ENCODE measurements around the gene MRLN. TPM values are rescaled to one million over a fixed set of nuclear protein-coding genes. Genes with fewer than 3 reads are reported as not detected.

MRLN gene
- not detected for total RNA-seq
- not detected for polyA plus RNA-seq (2013, experiment 1 of 2)
- polyA plus RNA-seq (2013, experiment 2 of 2): not detected
- long read RNA-seq, experiment 1: 0 reads
- long read RNA-seq, experiment 2: 0 reads
- long read RNA-seq, experiment 3: 0 reads
- long read RNA-seq, experiment 4: 0 reads

- Mint-ChIP-seq H3K9me3 (no peaks in the 10 kb centered on the region), H3K4me1 (no peaks in the 10 kb centered on the region), H3K27me3 (ENCODE audit: insufficient read depth) (no peaks in the 10 kb centered on the region), H3K27ac (no peak within 1 kb of the TSS), H3K4me3 (no peak within 1 kb of the TSS), H3K36me3 (ENCODE audit: low read depth) (no peaks in the 10 kb centered on the region)
- H3K27me3 ChIP-seq (ENCODE audit: control insufficient read depth, insufficient read depth, low read length, poor library complexity, severe bottlenecking): no peaks in the 10 kb centered on the region
- no peak for DNase-seq
- no peak for TF ChIP-seq CTCF (conservative IDR thresholded peaks at IDR 0.05)
- H3K9me3 ChIP-seq (ENCODE audit: control insufficient read depth, low read length): no peaks in the 10 kb centered on the region
- no peaks in the 10 kb centered on the region for H3K36me3 ChIP-seq (ENCODE audit: control insufficient read depth, insufficient read depth, low read length)
- H3K9ac ChIP-seq (ENCODE audit: extremely low read depth, low read length, poor library complexity, severe bottlenecking): no peak within 1 kb of the TSS
- H3K4me1 ChIP-seq (ENCODE audit: control insufficient read depth, insufficient read depth, low read length): no peaks in the 10 kb centered on the region
- H3K27ac ChIP-seq (ENCODE audit: low read depth, low read length): no peak within 1 kb of the TSS
- WGBS, 2 experiments (ENCODE audit: insufficient coverage in 1 of 2, insufficient read length in 1 of 2): 84% methylated on average over 3 of the region's 3 CpGs; no CpG with 5 or more reads in 1 of the 2 experiments
- H3K4me3 ChIP-seq (ENCODE audit: low read length): no peak within 1 kb of the TSS
Observed at GRCh38 chr10:59753267-59753666, at the start of gene MRLN. Gene MRLN, minus strand, starts transcription at chr10:59753455.

GRCh38 chr10:59801171-59801570, 47.9 kb upstream of the MRLN start:
- Mint-ChIP-seq H3K27ac (no peak overlapping the region), H3K36me3 (ENCODE audit: low read depth) (peaks cover 71% of the 10 kb centered on the region)
- no peak for DNase-seq

GRCh38 chr10:59799421-59799820, 46.2 kb upstream of the MRLN start:
- Histone ChIP-seq H3K9ac (ENCODE audit: extremely low read depth, low read length, poor library complexity, severe bottlenecking) (no peak overlapping the region), H3K27me3 (ENCODE audit: control insufficient read depth, insufficient read depth, low read length, poor library complexity, severe bottlenecking) (no peaks in the 10 kb centered on the region), H3K9me3 (ENCODE audit: control insufficient read depth, low read length) (no peaks in the 10 kb centered on the region), H3K36me3 (ENCODE audit: control insufficient read depth, insufficient read depth, low read length) (peaks cover 59% of the 10 kb centered on the region), H3K4me3 (ENCODE audit: low read length) (no peak overlapping the region), H3K4me1 (ENCODE audit: control insufficient read depth, insufficient read depth, low read length) (no peaks in the 10 kb centered on the region), H3K27ac (ENCODE audit: low read depth, low read length) (no peak overlapping the region)
- Mint-ChIP-seq H3K27ac (no peak overlapping the region), H3K4me1 (no peaks in the 10 kb centered on the region), H3K27me3 (ENCODE audit: insufficient read depth) (no peaks in the 10 kb centered on the region), H3K4me3 (no peak overlapping the region), H3K9me3 (peaks cover 4% of the 10 kb centered on the region), H3K36me3 (ENCODE audit: low read depth) (peaks cover 68% of the 10 kb centered on the region)
- WGBS, 2 experiments (ENCODE audit: insufficient coverage in 1 of 2, insufficient read length in 1 of 2): 86 to 95% methylated on average over 1 of the region's 1 CpG
- no peak for DNase-seq
- TF ChIP-seq CTCF (conservative IDR thresholded peaks at IDR 0.05): no peak

More at GRCh38 chr10:59801171-59801570, 47.9 kb upstream of the MRLN start:
- Mint-ChIP-seq H3K4me3 (no peak overlapping the region), H3K9me3 (peaks cover 4% of the 10 kb centered on the region), H3K27me3 (ENCODE audit: insufficient read depth) (no peaks in the 10 kb centered on the region), H3K4me1 (no peaks in the 10 kb centered on the region)
- TF ChIP-seq CTCF (conservative IDR thresholded peaks at IDR 0.05): no peak
- no peak overlapping the region for H3K9ac ChIP-seq (ENCODE audit: extremely low read depth, low read length, poor library complexity, severe bottlenecking)
- H3K27me3 ChIP-seq (ENCODE audit: control insufficient read depth, insufficient read depth, low read length, poor library complexity, severe bottlenecking): no peaks in the 10 kb centered on the region
- H3K4me3 ChIP-seq (ENCODE audit: low read length): no peak overlapping the region
- H3K9me3 ChIP-seq (ENCODE audit: control insufficient read depth, low read length): no peaks in the 10 kb centered on the region
- no peaks in the 10 kb centered on the region for H3K4me1 ChIP-seq (ENCODE audit: control insufficient read depth, insufficient read depth, low read length)
- no peak overlapping the region for H3K27ac ChIP-seq (ENCODE audit: low read depth, low read length)
- 88 to 94% methylated on average over 2 of the region's 2 CpGs for WGBS, 2 experiments (ENCODE audit: insufficient coverage in 1 of 2, insufficient read length in 1 of 2)
- H3K36me3 ChIP-seq (ENCODE audit: control insufficient read depth, insufficient read depth, low read length): peaks cover 69% of the 10 kb centered on the region

Data from endodermal cell (in vitro differentiated cells).